HG02884 (cell line): ENCODE measurements around the gene VENTX.

Experiments
- ATAC-seq: cut with Tn5 transposase; IDR thresholded peaks from one replicate; pipeline ENCODE4 v1.9.1; 2021; ENCODE audit warnings: mild to moderate bottlenecking, moderate library complexity; ENCODE audit not compliant: unreplicated experiment

VENTX gene

DNA sequence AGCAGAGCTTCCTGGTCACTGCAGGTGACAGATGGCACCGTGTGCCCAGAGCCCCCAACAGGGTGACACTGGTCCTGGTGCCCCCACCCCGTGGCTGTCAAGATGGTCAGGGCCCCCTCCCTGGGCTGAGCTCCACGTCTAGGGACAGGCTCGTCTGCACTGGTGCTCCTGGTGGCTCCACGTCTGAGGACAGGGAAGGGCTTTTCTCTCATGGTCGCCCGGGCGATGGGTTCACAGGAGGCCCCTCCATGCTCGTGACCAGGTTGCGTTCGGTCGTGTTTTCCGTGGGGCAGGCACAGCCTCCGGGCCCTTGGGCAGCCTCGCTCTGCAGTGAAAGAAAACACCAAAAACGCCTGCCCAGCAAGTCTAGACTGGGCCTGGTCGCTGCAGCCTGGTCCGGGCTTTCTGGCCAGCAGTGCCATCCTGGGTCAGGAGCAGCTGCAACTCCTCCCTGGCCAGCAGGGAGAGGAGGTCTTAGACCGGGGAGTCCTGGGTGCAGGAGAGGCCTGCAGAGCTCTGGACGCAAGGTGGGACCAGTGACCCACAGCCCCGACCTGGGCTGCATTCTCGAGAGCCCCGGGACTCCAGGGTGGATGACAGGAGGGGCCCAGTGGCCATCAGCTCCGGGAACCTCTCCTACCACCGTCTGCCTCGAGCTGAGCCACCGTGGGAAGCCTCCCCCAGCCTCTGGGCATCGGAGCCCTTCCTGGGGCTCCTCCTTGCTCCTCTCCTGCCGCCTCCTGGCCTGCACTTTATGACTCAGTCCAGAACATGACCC lies 35.5 kb upstream of the VENTX start:
- ATAC-seq = no peak

GRCh38 chr10:133202778-133203651 lies 34.6 kb upstream of the VENTX start:
- no peak for ATAC-seq

GRCh38 chr10:133203652-133204195 lies 33.9 kb upstream of the VENTX start:
- no peak for ATAC-seq

DNA sequence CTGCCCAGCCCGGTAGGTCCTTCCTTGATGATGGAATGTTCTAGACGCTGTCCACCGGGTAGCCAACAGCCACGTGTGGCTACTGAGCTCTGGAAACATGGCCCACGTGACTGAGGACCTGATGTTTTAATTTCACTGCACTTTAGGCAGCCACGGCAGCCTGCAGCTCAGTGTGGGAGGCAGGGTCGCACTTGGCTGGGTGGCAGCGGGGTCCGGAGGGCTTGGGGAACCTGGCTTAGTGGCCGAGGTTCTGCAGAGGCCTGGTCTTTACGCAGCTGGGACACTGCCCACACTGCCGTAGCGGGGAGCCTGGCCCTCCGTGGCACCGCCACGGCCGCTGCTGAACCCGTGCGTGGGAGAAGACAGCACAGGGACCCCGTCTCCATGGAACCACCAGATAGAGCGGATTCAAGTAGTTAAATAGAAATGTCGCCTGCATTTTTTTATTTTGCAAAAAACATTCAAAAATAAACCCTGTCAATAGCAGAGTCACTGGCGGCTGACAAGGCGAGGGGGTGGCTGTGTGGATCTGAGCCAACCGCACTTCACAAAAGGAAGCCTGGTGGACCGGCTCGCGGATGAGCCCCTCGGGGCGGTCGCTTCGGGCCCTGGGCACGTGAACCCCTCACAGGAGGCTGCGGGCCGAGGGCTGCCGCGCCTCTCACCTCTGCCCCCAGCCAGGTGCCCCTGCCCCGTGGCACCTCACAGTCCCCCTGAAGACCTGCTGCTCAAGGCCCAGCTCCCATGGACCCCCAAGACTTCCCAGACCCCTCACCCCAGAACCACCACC lies 33.2 kb upstream of the VENTX start:
- no peak for ATAC-seq

DNA sequence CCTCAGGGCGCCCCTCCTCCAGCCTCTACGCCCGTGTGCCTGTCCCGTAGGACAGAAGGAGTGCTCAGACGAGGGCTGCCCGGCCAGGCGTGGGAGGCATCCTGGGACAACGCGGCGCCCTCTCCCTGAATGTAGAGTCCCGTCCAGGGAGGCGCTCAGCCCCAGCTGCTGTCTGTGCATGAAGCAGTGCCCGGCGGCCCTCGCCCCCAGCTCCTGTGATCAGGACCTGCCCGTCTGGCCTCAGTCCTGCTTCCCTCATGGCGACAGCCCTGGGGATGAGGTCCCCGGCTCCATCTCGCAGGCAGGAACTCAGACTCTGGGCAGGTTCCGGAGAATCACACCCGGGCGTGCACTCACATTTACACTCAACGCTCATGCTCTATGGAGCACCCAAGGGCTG lies 32.5 kb upstream of the VENTX start:
- ATAC-seq = no peak

- no peak for ATAC-seq
Measured at GRCh38 chr10:133206356-133207040, 31.2 kb upstream of the VENTX start.

- ATAC-seq = no peak
Measured at GRCh38 chr10:133207041-133207600, 30.5 kb upstream of the VENTX start.

GRCh38 chr10:133207627-133208026 lies 30.0 kb upstream of the VENTX start:
- ATAC-seq = no peak

GRCh38 chr10:133208466-133208865 lies 29.2 kb upstream of the VENTX start:
- ATAC-seq = no peak

DNA sequence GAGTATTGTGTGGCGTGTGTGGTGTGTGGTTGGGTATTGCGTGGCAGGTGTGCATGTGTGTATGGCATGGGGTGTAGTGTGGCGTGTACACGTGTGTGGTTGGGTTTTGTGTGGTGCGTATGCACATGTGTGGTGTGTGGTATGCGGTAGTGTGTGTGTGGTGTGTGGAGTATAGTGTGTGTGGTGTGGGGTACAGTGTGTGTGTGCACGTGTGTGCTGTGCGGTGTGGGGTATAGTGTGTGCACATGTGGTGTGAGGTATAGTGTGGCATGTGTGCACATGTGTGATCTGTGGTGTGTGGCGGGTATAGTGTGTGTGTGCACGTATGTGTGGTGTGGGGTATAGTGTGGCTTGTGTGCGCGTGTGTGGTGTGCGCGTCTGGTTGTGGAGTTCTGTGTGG lies 28.5 kb upstream of the VENTX start:
- no peak for ATAC-seq

GRCh38 chr10:133209641-133210040 lies 28.0 kb upstream of the VENTX start:
- no peak for ATAC-seq

- ATAC-seq = no peak
Measured at GRCh38 chr10:133210398-133211140, 27.1 kb upstream of the VENTX start.

- ATAC-seq = no peak
Measured at GRCh38 chr10:133211141-133211830, 26.4 kb upstream of the VENTX start.

GRCh38 chr10:133211959-133212852 lies 25.4 kb upstream of the VENTX start:
- no peak for ATAC-seq

- no peak for ATAC-seq
Measured at GRCh38 chr10:133212853-133213494, 24.7 kb upstream of the VENTX start.

DNA sequence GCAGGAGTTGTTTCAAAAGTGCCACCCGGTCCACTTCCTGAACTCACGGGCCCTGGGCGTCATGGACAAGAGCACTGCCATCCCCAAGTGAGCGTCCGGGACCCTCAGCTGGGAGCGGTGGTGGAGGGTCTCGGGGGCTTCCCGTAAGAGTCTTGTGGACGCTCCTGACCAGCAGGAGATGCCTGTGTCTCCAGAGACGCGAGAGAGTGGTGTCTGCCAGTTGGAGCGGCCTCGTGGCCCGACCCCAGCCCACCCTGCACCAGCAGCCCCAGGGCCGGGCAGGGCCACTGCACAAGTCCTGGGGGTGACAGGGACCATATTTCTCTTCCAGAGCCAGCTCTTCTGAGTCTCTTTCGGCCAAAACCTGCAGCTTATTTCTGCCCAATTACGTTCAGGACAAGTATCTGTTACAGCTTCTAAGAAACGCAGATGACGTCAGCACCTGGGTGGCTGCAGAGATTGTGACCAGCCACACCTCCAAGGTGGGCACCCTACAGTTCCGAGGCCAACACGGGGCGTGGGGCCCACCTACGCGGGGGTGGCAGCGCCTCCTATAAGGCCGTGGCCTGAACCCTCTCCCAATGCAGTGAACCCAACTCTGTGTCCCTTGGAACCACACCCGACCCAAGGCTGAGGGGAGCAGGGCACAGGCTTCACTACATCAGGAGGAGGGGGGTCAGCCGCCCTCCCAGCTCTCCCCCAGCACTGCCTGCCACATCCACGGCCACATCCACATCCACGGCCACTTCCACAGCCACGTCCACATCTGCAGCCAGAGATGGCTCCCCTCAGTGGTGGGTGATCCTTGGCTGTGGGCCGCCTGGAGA lies 23.8 kb upstream of the VENTX start:
- no peak for ATAC-seq
